Measurements from ENCODE around the gene TMEM235.

TMEM235 gene

GRCh38 chr17:78214016-78214705, 17.3 kb upstream of the TMEM235 start, which contains the start of gene BIRC5:
TSS of gene BIRC5 (plus strand) at chr17:78214253. CDS start at chr17:78214317, 64 bp downstream.
- TF ChIP-seq CTCF (IDR thresholded peaks at IDR 0.05; ENCODE audit: control extremely low read depth, extremely low read depth, low read depth, missing control alignments): no peak
- ChIA-PET CTCF (interaction anchor here (1.5 kb wide), 1 partner anchor 12 kb away, joined by 5 read pairs; no protein-coding TSS in a partner anchor), POLR2A (no interaction called here)
- peak; percentile 99 for DNase-seq (ENCODE audit: extremely low spot score)

GRCh38 chr17:78214706-78215061, 16.7 kb upstream of the TMEM235 start:
- DNase-seq (ENCODE audit: extremely low spot score): no peak
- TF ChIP-seq CTCF (IDR thresholded peaks at IDR 0.05; ENCODE audit: control extremely low read depth, extremely low read depth, low read depth, missing control alignments): no peak
- ChIA-PET CTCF (interaction anchor here (1.5 kb wide), 1 partner anchor 11 kb away, joined by 5 read pairs; no protein-coding TSS in a partner anchor), POLR2A (no interaction called here)

- ChIA-PET POLR2A (no interaction called here), CTCF (interaction anchor here (0.8 to 1.3 kb wide), 5 partner anchors 30 to 200 kb away, joined by 3 to 5 read pairs (median 3); no protein-coding TSS in a partner anchor)
- DNase-seq (ENCODE audit: extremely low spot score): no peak
- no peak for TF ChIP-seq CTCF (IDR thresholded peaks at IDR 0.05; ENCODE audit: control extremely low read depth, extremely low read depth, low read depth, missing control alignments)
Measured at GRCh38 chr17:78219396-78220150, 11.9 kb upstream of the TMEM235 start.

- no peak for TF ChIP-seq CTCF (IDR thresholded peaks at IDR 0.05; ENCODE audit: control extremely low read depth, extremely low read depth, low read depth, missing control alignments)
- ChIA-PET CTCF (interaction anchor here (0.7 to 2.0 kb wide), 3 partner anchors 22 to 138 kb away, joined by 3 to 8 read pairs (median 4); no protein-coding TSS in a partner anchor), POLR2A (no interaction called here)
- no peak for DNase-seq (ENCODE audit: extremely low spot score)
Measured at GRCh38 chr17:78223061-78223460, 8.4 kb upstream of the TMEM235 start.

- ChIA-PET POLR2A (no interaction called here), CTCF (interaction anchor here (0.7 to 2.0 kb wide), 3 partner anchors 21 to 139 kb away, joined by 3 to 8 read pairs (median 4); no protein-coding TSS in a partner anchor)
- no peak for DNase-seq (ENCODE audit: extremely low spot score)
- TF ChIP-seq CTCF (IDR thresholded peaks at IDR 0.05; ENCODE audit: control extremely low read depth, extremely low read depth, low read depth, missing control alignments): no peak
Measured at GRCh38 chr17:78223765-78224164, 7.7 kb upstream of the TMEM235 start.

- ChIA-PET CTCF (interaction anchor here (4.4 kb wide), 1 partner anchor 27 kb away, joined by 27 read pairs; no protein-coding TSS in a partner anchor), POLR2A (interaction anchor here (0.5 kb wide), 1 partner anchor 22 kb away, joined by 8 read pairs; no protein-coding TSS in a partner anchor)
- TF ChIP-seq CTCF (IDR thresholded peaks at IDR 0.05; ENCODE audit: control extremely low read depth, extremely low read depth, low read depth, missing control alignments): no peak
- DNase-seq (ENCODE audit: extremely low spot score): no peak
Measured at GRCh38 chr17:78224231-78225087, 7.0 kb upstream of the TMEM235 start.

All from GM10248 (cell line).